HepG2 (cell line): ENCODE measurements around the gene KHNYN. TPM values are rescaled to one million over a fixed set of nuclear protein-coding genes. Genes with fewer than 3 reads are reported as not detected.

ENCODE experiments used
- CCDC6 ChIP-seq: sonication (generic); formaldehyde crosslinking; IDR thresholded peaks from 2 replicates; pipeline ENCODE4 v1.8.1; 2022; ENCODE audit warnings: mild to moderate bottlenecking, missing genetic modification reagents, moderate library complexity
- HNRNPL ChIP-seq: fragments of 200-400 bp; formaldehyde crosslinking; IDR thresholded peaks from 2 replicates; pipeline ENCODE4 v1.6.1; 2017; ENCODE audit warnings: mild to moderate bottlenecking, low read depth, low read length
- HNRNPLL ChIP-seq: fragments of 200-400 bp; formaldehyde crosslinking; IDR thresholded peaks from 2 replicates; pipeline ENCODE4 v1.6.1; 2017; ENCODE audit warnings: mild to moderate bottlenecking, low read depth, low read length; ENCODE audit not compliant: poor library complexity, severe bottlenecking
- MAFF ChIP-seq: IDR thresholded peaks from 2 replicates; pipeline ENCODE4 v1.6.1; 2011; ENCODE audit warnings: low read depth, low read length, improper control_type of control experiment
- MAFK ChIP-seq, 2 experiments: IDR thresholded peaks in 1 of 2; conservative IDR thresholded peaks in 1 of 2; 2 replicates each; pipeline ENCODE4 v1.6.1; 2011; ENCODE audit warnings: improper control_type of control experiment in 2 of 2, low read length in 2 of 2
- PLRG1 ChIP-seq: fragments of 450-650 bp; conservative IDR thresholded peaks from 2 replicates; pipeline ENCODE4 v1.6.1; 2016
- PTBP1 ChIP-seq: fragments of 200-400 bp; formaldehyde crosslinking; IDR thresholded peaks from 2 replicates; pipeline ENCODE4 v1.6.1; 2018; ENCODE audit warnings: low read length, low read depth; ENCODE audit not compliant: poor library complexity, severe bottlenecking
- RFX1 ChIP-seq: fragments of 450-650 bp; IDR thresholded peaks from 2 replicates; pipeline ENCODE4 v1.6.1; 2017
- RNF2 ChIP-seq: fragments of 450-650 bp; conservative IDR thresholded peaks from 2 replicates; pipeline ENCODE4 v1.6.1; 2016; ENCODE audit warnings: low read depth
- SMAD1 ChIP-seq: sonication (generic); formaldehyde crosslinking; IDR thresholded peaks from 2 replicates; pipeline ENCODE4 v1.4.0; 2020; ENCODE audit warnings: missing genetic modification reagents, low read depth, mild to moderate bottlenecking, borderline replicate concordance
- SMARCE1 ChIP-seq: fragments of 450-650 bp; IDR thresholded peaks from 2 replicates; pipeline ENCODE4 v1.6.1; 2017; ENCODE audit warnings: borderline replicate concordance
- U2AF2 ChIP-seq: fragments of 200-400 bp; formaldehyde crosslinking; IDR thresholded peaks from 2 replicates; pipeline ENCODE4 v1.6.1; 2017; ENCODE audit warnings: low read depth, mild to moderate bottlenecking, low read length
- ZFP82 ChIP-seq: sonication (generic); formaldehyde crosslinking; IDR thresholded peaks from 2 replicates; pipeline ENCODE4 v1.5.1; 2020; ENCODE audit warnings: mild to moderate bottlenecking, missing genetic modification reagents, borderline replicate concordance
- ZNF160 ChIP-seq: sonication (generic); formaldehyde crosslinking; IDR thresholded peaks from 2 replicates; pipeline ENCODE4 v1.8.0; 2022; ENCODE audit warnings: mild to moderate bottlenecking, inconsistent platforms, missing genetic modification reagents
- ZNF367 ChIP-seq: sonication (generic); formaldehyde crosslinking; IDR thresholded peaks from 2 replicates; pipeline ENCODE4 v1.4.0; 2020; ENCODE audit warnings: missing genetic modification reagents, borderline replicate concordance
- ZNF703 ChIP-seq: sonication (generic); formaldehyde crosslinking; IDR thresholded peaks from 2 replicates; pipeline ENCODE4 v1.5.1; 2020; ENCODE audit warnings: missing genetic modification reagents, mild to moderate bottlenecking, moderate library complexity, borderline replicate concordance
- polyA plus RNA-seq, 8 experiments: library from polyadenylated mRNA; depleted of rRNA in 3 of 8; stranded (reverse) in 7 of 8; unstranded in 1 of 8; fragments of >200 nt; fragmentation: Illumina TruSeq in 4 of 8; extraction: Trizol in 4 of 8; gene quantifications; 2 replicates each; pipeline versions ENCODE4 v1.2.1 to v1.2.3, GENCODE V29; 2011 to 2016; ENCODE audit warnings: low read depth in 4 of 8, missing spikeins in 1 of 8, mixed read lengths in 1 of 8; ENCODE audit not compliant: insufficient read depth in 1 of 8
- total RNA-seq, 5 experiments: library from RNA; depleted of rRNA; stranded (reverse); fragments of >200 nt; fragmentation: Illumina TruSeq; extraction: Trizol; gene quantifications; 2 replicates each; pipeline ENCODE4 v1.2.3, GENCODE V29; 2016; ENCODE audit warnings: low read depth in 1 of 5
- TF ChIP-seq, protein P1 (sequence below): sonication (generic); formaldehyde crosslinking; IDR thresholded peaks from 2 replicates; pipeline ENCODE4 v1.8.0; 2022; ENCODE audit warnings: mild to moderate bottlenecking, missing genetic modification reagents, moderate library complexity
- TF ChIP-seq, protein P2 (sequence below): sonication (generic); formaldehyde crosslinking; IDR thresholded peaks from 2 replicates; pipeline ENCODE4 v1.4.0; 2020; ENCODE audit warnings: mild to moderate bottlenecking, low read depth, missing genetic modification reagents
- TF ChIP-seq, protein P3 (sequence below): sonication (generic); formaldehyde crosslinking; IDR thresholded peaks from 2 replicates; pipeline ENCODE4 v1.4.0; 2020; ENCODE audit warnings: missing genetic modification reagents

Gene KHNYN
- total and polyA plus RNA-seq, 2 of the 13 experiments (the other 11 are each of a cell fraction or from before 2014, with no cell fraction given) = 52.8 to 75.7 TPM

- TF ChIP-seq PLRG1 = no peak
- TF ChIP-seq, protein P1, sequence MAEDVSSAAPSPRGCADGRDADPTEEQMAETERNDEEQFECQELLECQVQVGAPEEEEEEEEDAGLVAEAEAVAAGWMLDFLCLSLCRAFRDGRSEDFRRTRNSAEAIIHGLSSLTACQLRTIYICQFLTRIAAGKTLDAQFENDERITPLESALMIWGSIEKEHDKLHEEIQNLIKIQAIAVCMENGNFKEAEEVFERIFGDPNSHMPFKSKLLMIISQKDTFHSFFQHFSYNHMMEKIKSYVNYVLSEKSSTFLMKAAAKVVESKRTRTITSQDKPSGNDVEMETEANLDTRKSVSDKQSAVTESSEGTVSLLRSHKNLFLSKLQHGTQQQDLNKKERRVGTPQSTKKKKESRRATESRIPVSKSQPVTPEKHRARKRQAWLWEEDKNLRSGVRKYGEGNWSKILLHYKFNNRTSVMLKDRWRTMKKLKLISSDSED = no peak
- TF ChIP-seq MAFK (conservative IDR thresholded peaks at IDR 0.05 in 1 of 2, IDR thresholded peaks at IDR 0.05 in 1 of 2; ENCODE audit: low read length in 2 of 2) = no peak
- peak; percentile 91 for TF ChIP-seq ZNF160 (CRISPR knock-in tag)
- TF ChIP-seq ZNF703 (CRISPR knock-in tag) = no peak
- peak; percentile 74; the same call in 1 of the 2 replicates for TF ChIP-seq RNF2
- TF ChIP-seq MAFF = peak; percentile 32; the same call in 1 of the 2 replicates
- TF ChIP-seq U2AF2 = peak; percentile 78
- 0 out of 2 replicates have a peak, but pooled peaks have one; percentile 71 for TF ChIP-seq ZFP82
- TF ChIP-seq HNRNPLL = peak; percentile 75
- TF ChIP-seq, protein P2, sequence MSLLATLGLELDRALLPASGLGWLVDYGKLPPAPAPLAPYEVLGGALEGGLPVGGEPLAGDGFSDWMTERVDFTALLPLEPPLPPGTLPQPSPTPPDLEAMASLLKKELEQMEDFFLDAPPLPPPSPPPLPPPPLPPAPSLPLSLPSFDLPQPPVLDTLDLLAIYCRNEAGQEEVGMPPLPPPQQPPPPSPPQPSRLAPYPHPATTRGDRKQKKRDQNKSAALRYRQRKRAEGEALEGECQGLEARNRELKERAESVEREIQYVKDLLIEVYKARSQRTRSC (CRISPR knock-in tag) = peak; percentile 82
- peak; percentile 87; the same call in 1 of the 2 replicates for TF ChIP-seq CCDC6
- no peak for TF ChIP-seq RFX1
- peak; percentile 90; the same call in 1 of the 2 replicates for TF ChIP-seq ZNF367 (CRISPR knock-in tag)
- TF ChIP-seq SMARCE1 = no peak
- no peak for TF ChIP-seq PTBP1
- TF ChIP-seq HNRNPL = peak; percentile 90
- peak; percentile 99; the same call in 1 of the 2 replicates for TF ChIP-seq SMAD1 (CRISPR knock-in tag)
- TF ChIP-seq, protein P3, sequence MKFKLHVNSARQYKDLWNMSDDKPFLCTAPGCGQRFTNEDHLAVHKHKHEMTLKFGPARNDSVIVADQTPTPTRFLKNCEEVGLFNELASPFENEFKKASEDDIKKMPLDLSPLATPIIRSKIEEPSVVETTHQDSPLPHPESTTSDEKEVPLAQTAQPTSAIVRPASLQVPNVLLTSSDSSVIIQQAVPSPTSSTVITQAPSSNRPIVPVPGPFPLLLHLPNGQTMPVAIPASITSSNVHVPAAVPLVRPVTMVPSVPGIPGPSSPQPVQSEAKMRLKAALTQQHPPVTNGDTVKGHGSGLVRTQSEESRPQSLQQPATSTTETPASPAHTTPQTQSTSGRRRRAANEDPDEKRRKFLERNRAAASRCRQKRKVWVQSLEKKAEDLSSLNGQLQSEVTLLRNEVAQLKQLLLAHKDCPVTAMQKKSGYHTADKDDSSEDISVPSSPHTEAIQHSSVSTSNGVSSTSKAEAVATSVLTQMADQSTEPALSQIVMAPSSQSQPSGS (CRISPR knock-in tag) = peak; percentile 95
Observed at GRCh38 chr14:24442240-24443052, 12.7 kb downstream of the KHNYN start, which contains the start of gene SDR39U1 (continued).
